HG03108 (cell line): ENCODE measurements around the gene GPR162.
"Not testable (repeated sequence)": the region's sequence is repeated elsewhere in the genome, so short reads cannot be mapped to it uniquely, and the experiment has no call there.

Experiments
- ATAC-seq: cut with Tn5 transposase; IDR thresholded peaks from one replicate; pipeline ENCODE4 v1.9.1; 2021; ENCODE audit warnings: moderate library complexity; ENCODE audit not compliant: unreplicated experiment

GPR162 gene

GRCh38 chr12:6871052-6871957 is 49.7 kb downstream of the GPR162 start:
- no peak for ATAC-seq

GRCh38 chr12:6872073-6873048 is 50.7 kb downstream of the GPR162 start:
- peak; percentile 29 for ATAC-seq

- ATAC-seq, result peak; percentile 69
These were observed 51.7 kb downstream of the GPR162 start, which contains the start of gene SPSB2 for GRCh38 chr12:6873094-6874014. Gene SPSB2 (minus strand): TSS chr12:6873303. CDS start chr12:6872901, 402 bp downstream.

GRCh38 chr12:6874015-6874368 is 52.4 kb downstream of the GPR162 start:
- not testable (repeated sequence) for ATAC-seq
